HG03039 (cell line): ENCODE measurements around the gene KCTD13.
"Not testable (repeated sequence)": the region's sequence is repeated elsewhere in the genome, so short reads cannot be mapped to it uniquely, and the experiment has no call there.

Experiments used
- ATAC-seq: cut with Tn5 transposase; IDR thresholded peaks from one replicate; pipeline ENCODE4 v1.9.1; 2021; ENCODE audit warnings: mild to moderate bottlenecking, moderate library complexity; ENCODE audit not compliant: unreplicated experiment

KCTD13 gene

DNA sequence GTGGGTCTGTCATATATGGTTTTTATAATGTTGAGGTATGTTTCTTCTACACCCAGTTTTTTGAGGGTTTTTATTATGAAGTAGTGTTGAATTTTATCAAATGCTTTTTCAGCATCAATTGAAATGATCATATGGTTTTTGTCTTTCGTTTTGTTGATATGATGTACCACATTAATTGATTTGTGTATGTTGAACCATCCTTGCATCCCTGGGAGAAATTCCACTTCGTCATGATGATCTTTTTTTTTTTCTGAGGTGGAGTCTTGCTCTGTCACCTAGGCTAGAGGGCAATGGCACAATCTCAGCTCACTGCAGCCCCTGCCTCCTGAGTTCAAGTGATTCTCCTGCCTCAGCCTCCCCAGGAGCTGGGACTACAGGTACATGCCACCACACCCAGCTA, 21.9 kb upstream of the KCTD13 start:
- ATAC-seq: no peak

DNA sequence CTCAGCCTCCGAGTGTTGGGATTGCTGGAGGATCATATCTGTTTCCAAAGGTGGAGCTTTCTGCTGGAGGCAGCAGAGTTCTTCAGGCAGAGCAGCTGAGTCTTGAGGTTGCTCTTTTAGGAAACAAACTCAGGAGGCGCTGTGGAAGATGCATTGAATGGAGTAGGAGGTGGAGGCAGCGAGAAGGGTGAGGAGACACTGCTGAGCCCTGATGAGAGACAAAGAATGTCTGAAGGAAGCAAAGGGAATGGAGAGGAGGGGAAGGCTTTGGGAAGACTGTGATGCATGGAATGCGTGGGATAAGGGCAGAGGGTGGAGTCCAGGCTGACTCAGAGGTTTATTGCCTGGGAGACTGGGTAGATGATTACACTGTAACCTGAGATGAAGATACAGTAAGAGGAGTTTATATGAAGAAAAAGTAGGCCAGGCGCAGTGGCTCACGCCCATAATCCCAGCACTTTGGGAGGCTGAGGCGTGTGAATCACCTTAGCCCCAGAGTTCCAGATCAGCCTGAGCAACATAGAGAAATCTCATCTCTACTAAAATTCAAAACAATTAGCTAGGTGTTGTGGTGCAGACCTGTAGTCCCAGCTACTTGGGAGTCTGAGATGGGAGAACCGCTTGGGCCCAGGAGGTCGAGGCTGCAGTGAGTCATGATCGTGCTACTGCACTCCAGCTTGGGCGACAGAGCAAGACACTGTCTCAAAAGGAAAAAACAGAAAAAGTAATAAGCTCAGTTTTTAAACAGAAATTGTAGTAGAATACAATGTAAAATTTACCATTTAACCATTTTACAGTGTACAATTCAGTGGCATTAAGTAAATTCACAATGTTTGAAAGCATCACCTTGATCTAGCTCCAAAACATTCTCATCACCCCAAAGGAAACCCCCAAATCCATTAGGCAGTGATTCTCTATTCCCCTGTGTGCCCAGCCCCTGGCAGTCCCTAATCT, 18.1 kb upstream of the KCTD13 start:
- no peak for ATAC-seq

DNA sequence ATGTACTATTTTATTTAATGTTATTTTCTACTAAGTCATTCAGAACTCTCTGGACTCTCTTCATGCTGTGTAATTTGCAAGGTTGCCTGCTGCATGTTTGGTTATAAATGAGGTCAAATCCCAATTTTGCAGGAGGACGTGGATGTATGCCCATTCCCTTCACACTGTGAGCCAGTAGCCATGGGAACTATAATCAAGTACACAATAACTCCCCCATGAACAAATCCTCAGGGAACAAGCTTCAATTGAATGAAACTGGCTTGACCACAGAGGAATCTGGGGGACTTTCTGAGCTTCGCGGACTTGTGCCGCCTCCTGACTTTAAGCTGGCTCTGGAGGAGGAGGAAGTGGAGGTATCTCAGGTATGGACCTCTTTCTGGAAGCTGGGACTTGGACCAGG, 14.6 kb upstream of the KCTD13 start:
- ATAC-seq: no peak

DNA sequence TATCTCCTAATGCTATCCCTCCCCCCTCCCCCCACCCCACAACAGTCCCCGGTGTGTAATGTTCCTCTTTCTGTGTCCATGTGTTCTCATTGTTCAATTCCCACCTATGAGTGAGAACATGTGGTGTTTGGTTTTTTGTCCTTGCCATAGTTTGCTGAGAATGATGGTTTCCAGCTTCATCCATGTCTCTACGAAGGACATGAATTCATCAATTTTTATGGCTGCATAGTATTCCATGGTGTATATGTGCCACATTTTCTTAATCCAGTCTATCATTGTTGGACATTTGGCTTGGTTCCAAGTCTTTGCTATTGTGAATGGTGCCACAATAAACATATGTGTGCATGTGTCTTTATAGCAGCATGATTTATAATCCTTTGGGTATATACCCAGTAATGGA, 5.7 kb upstream of the KCTD13 start:
- ATAC-seq: not testable (repeated sequence)

DNA sequence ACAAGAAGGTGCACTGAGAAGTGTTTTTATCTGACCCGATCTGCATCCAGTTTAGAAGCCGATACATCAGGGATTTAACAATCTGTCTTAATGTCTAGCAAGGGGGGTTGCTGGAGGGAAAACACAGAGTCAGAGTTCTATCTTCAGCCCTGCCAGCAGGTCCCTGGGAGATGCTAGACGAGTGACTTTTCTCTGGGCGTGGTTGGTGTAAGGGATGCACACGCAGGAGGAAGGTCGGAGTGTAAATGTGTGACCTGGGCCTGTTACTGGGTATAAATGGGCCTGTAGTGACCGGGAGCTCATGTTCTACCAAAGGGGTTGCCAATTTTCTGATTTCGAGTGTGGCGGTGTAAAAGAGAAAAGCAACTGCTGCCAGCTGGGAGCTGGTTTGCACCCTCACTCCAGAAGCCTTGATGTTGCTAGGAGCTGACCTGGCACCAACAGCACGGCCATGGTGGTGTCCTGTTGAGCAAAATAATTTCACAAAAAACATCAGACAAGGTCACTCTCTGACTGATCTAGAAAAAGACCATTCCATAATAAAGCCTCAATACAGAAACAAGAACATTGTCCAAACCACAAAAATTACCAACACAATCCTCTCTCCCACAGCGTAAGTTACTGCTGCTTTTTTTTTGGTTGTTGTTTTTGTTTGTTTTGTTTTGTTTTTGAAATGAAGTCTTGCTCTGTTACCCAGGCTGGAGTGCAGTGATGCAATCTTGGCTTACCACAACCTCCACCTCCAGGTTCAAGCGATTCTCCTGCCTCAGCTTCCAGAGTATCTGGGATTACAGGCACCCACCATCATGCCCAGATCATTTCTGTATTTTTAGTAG, 1.3 kb upstream of the KCTD13 start:
- ATAC-seq: no peak

DNA sequence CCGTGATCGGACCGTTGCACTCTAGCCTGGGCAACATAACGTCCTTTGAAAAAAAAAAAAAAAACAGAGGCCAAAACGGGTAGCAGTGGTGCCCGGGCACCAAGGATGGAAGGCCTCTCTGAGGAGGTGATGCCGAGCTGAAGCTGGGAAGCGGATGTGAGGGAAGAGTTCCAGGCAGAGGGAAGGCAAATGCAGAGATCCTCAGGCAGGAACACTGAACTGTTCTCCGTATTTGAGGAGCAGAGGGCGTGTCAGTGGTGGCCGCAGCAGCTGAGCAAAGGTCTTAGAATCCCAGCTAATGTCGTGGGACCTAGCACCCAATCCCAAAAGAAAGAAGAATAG, 656 bp upstream of the KCTD13 start:
- ATAC-seq: no peak

DNA sequence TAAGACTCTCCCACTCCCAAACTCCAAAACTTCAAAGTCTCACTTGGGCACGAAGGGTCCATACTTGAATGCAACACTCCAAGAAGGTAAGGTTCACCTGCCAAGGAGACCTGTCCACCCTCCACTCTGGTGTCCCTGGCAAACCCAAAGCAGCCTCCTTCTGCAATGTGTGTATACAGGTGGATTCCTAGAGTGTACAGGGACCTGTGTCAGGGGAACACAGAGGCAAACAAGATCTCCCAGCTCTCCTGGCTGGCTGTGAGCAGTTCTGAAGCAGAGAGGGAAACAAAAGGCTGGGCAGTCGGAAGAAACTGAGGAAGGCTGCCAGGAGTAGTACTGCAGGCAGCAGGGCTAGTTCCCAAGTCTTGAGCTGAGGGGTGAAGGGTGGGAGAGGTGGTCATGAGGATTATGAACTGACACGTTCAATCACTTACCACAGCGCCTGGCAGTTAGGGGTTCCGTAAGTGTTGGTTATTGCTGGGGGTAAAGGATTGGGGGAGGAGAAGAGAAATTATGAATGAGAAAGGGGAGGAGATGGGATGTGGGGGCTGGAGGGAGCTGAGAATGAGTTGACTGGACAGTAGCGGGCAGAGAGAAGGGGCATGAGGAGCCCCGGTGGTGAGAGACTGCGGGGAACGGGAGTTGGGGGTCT, 795 bp downstream of the KCTD13 start:
- ATAC-seq: no peak

DNA sequence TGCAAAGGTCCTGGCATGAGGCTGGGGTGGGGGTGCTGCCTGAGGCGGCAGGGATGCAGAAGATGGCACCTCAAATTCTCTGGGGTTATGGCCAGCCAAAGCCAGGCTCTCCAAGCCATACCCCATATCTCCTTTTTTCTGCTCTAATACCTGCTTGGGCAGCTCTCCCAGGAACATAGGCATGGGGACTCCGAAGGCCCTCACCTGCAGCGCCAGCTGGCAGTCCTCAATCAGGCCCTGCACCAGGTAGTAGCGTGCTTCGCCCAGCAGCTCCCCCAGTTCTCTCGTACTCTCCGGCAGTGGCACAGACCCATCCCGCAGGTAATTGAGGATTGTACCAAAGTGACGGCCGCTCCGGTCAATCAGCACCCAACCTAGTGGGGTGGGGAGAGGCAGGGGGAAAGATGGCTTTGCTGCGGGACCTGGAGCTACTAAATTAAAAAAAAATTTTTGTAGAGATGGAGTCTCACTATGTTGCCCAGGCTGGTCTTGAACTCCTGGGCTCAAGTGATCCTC, 3.0 kb downstream of the KCTD13 start:
- no peak for ATAC-seq

DNA sequence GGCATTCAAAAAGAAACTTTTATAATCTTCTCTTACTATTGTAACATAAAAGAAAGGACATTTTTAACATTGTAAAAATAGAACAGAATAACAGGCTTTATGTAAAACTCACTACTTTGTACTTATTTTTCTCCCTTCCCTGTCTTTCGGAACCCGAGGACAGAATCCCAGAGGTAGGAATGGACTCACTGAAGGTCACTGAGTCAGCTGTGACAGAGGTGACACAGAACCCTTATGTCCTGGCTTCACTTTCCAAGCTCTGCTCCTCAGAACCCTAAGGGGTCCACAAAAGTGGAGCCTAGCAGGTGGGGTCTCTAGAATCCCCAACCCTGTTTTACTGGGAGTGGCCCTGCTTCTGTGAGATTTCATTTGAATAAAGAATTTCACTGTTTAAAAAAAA, 3.7 kb downstream of the KCTD13 start:
- no peak for ATAC-seq

DNA sequence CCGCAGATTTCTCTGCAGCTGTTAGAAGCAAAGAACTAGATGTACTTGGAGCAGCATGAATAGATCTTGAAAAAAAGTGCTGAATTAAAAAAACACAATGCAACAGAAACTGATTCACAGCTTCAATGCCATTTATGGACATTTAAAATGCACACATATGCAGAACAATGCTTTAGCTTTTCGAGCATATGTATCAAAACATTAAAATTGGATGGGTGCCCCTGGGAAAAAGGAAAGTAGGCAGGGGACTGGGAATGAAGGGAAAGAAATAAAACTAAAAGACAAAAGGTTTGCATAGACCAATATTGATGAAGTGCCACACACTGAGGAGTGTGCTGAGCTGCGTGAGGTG, 5.0 kb downstream of the KCTD13 start:
- ATAC-seq: no peak

DNA sequence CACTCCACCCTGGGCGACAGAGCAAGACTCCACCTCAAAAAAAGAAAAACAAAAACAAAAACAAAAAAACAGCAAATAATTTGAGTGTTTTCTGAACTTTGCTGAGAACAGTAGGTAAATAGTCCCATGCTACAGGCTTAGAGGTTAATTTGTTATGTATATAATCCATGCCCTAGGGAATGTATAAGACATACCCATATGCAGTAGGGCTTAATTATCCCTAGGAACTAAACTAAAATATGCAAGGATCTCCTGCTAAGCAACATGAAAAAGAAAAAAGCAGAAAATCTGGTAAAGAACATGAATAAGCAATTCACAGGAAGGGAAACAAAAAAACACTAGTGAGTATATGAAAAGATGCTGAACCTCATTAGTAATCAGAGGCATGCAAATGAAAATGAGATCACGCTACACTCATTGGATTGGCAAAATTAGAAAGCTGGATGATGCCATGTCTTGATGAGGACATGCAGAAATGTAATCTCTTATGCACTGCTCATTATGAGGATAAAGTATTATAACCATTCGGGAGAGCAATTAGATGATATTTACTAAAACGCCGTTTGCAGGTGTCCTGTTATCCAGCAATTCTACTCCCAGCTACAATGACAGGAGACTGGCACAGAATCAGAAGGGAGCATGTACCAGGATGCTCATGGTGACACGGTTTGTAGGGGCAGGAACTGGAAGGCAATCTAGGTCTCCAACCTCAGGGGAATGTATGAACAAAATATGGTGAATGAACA, 5.6 kb downstream of the KCTD13 start:
- no peak for ATAC-seq

DNA sequence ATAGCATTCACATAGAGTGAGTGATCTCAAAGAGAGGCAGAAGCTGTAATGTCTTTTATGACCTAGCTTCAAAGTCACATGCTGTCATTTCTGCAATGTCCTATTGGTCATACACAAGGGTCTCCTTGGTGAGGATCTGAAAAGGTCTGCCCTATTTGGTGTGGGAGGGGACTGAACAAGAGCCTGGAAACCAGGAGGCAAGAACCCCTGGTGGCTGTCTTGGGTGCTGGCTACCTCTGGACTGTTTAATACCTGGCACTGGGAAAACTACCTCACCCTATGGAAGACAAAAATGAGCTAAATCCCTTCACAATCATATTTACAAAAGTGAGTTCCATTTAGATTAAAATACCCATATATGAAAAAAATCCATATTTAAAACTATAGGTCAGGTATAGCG, 9.0 kb downstream of the KCTD13 start:
- ATAC-seq: no peak

DNA sequence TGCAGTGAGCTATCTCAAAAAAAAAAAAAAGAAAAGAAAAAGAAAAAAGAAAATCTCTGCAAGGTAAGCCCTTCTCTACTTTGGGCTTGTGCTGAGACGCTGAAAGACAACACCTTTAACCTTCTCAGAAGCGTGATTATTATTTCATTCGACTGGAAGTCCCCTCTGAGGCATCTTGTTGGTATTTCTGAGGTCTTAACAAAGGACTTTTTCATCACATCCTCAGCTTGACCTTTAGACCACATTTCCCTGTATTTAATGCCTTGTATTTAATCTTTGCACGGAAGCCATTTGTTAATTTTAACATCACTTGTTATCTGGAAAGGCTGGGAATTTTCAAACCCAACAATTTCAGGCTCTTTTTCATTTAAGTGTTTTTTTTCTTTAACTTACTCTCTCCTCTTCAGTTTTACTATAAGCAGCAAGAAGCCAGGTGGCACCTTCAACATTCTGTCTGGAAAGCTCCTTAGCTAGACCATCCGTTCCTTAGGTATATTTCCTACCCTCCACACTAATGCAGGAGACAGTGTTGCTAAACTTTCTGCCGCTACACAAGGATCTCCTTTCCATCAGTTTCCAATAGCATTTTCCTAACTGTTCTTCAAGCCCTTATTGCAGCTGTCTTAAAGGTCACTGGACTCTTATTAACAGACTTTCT, 10.3 kb downstream of the KCTD13 start:
- ATAC-seq: no peak

DNA sequence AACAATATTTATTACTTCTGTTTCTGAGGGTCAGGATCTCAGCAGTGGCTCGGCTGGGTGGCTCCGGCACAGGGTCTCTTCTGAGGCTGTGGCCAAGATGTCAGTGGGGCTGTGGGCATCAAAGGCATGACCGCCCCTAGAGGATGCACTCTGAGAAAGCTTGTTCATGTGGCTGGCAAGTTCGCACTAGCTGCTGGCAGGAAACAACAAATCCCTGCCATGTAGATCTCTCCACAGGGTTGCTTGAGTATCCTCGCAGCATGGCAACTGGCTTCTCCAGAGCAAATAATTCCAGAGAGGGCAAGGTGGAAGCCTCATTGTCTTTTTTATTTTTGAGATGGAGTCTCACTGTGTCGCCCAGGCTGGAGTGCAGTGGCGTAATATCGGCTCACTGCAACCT, 12.5 kb downstream of the KCTD13 start:
- no peak for ATAC-seq

DNA sequence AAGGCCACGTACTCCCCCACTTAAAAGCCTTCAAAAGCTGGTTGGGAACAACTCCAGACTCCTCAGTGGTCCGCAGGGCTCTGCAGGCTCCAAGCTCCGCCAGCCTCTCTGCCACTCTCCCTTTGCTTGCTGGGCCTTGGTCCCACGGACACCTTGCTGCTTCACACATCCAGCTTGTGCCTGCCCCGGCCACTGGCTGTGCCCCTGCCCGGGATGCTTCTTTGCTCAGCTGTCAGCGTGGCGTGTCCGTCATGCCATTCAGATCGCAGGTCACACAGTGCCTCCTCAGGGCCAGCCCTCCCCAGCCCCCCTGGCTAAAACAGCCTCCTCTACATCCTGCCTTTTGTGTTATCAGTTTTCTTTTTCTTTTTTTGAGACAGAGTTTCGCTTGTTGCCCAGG, 13.9 kb downstream of the KCTD13 start:
- ATAC-seq: no peak

DNA sequence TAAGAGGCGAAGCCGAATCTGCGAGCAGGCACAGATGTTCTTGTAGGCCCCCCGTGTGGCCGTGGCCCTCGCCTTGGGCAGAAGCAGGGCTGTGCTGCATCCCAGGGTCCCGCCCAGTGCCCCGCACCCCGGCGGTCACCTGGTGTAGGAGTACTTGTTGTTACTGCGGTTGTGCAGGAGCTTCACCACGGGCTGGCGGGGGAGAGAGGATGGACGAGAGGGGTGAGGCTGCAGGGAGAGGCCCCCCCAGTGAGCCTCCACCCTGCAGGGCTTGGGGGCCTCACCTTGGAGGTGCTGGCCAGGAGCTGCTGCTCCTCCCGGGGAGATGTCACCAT, 14.4 kb downstream of the KCTD13 start:
- ATAC-seq: no peak

DNA sequence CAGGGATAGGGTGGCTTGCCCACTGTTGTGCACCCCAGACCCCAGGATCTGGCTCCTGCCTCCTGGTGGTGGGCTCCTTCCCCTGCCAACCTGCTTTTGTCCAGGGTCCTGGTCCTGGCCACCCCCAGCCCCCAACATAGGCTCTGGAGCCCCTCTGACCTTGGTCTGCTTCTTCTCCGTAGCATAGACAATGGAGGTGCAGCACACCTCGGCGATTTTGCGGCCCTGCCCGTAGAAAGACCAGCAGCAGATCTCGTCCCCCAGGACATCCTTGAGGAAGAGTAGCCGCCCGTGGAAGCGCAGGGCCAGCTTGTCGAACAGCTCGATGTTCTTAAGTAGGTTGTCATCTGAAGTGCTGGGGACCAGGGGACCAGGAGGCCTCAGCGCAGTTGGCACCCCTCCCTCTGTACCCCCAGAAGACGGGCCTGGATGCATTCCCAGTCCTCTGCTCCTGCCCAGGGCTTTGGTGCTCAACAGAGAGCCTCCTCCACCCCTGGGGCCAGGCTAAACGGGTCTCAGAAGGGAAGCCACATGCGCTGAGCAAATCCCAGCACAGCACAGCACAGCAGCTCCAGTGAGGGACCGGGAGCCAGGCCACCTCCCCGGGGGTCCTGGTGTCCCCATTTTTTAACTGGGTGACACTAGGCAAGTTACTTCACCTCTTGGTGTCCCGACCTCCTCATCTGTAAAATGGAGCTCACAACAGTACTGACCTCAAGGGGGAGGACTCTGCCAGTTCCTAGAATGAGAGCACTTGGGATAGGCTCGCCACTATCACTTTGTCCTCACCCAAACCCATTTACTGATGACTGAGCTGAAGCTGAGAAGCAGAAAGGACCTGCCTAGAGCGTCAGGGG, 15.0 kb downstream of the KCTD13 start:
- ATAC-seq: no peak

DNA sequence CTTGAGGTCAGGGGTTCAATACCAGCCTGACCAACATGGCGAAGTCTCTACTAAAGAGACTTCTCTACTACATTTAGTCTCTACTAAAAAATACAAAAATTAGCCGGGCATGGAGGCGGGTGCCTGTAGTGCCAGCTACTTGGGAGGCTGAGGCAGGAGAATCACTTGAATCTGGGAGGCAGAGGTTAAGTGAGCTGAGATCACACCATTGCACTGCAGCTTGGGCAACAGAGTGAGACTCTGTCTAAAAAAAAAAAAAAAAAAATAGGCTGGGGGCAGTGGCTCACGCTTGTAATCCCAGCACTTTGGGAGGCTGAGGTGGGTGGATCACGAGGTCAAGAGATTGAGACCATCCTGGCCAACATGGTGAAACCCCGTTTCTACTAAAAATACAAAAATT, 16.2 kb downstream of the KCTD13 start:
- not testable (repeated sequence) for ATAC-seq

DNA sequence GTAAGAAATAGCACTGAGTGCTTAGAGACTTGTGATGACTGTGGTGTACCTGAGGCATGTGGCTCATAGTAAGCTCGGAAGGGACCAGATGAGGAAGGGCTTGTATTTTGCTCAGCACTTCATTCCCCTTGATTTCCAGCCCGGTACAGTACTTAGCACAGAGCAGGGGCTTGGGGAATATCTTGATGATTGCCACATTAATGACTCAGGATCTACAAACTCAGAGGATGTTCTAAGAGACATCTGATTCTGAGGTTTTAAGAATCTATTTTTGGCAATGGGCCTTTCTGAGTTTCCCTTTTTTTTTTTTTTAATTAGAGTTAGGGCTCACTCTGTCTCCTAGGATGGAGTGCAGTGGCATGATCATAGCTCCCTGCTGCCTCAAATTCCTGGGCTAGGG, 16.6 kb downstream of the KCTD13 start:
- ATAC-seq: no peak
